Pulmonary artery endothelial cell (primary cell): ENCODE measurements around the gene ATG4A. TPM values are rescaled to one million over a fixed set of nuclear protein-coding genes. Genes with fewer than 3 reads are reported as not detected.

Source experiments
- DNase-seq: peaks from one replicate; pipeline ENCODE4 v3.0.0-alpha.2; 2011; ENCODE audit warnings: low read depth, low spot score
- total RNA-seq: library from RNA; depleted of rRNA; stranded (reverse); fragments of >200 nt; gene quantifications from 2 replicates; pipeline ENCODE4 v1.2.3, GENCODE V29; 2014

ATG4A gene
- total RNA-seq, 1 donor from 2014 or later: 44.1 TPM

DNA sequence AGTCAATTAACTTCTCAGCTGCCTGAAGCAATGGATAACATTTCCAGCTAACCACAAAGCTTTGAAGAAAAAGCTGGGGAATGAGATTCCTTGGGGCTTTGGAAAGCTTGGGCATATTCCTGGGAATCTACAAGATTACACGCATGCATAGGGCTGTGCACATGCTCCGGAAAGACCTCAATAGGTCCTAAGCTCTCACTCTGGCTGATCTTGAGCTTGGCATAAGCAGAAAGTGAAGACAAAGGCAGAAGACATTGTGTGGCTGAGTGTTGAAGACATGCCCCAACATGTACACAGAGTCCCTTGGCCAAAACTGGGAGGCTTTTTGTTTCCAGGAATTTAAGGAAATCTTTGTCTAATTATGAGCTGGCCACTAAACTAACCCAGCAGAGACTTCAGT is 31.2 kb downstream of the ATG4A start:
- no peak for DNase-seq

DNA sequence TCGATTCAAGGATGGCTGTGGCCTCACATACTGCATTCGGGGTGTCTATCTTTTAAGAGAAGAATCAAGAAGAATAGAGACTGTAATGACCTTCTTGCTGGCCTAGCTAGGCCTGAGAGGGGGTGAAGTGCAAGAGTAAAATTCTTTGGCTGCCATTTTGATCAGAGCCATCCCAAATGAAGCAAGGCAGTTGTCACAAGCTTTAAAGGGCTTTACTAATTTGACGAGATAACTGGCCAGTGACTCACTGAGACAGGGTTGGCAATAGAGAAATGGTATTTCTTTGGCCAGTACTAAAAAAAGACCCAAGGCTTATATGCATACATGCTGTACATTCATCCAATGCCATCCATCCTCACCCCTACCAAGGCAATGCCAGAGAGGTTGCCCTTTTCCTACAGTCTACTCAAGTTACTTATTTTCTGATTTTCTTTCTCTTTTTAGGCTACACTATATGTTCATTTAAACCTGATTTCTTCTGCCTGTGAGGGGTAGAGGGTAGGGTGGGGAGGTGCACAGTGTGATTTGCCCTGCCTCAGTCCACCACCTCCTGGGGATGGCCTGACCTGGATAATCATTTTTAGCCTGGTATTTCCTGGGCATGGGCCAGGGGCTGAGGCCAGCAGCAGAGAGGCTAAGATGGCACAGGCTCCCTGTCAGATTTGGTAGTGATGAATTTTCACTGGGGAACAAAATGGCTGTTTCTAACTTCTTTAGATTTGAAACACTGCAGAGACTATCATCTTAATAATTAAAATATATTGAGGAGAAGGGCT is 32.2 kb downstream of the ATG4A start:
- DNase-seq: no peak

DNA sequence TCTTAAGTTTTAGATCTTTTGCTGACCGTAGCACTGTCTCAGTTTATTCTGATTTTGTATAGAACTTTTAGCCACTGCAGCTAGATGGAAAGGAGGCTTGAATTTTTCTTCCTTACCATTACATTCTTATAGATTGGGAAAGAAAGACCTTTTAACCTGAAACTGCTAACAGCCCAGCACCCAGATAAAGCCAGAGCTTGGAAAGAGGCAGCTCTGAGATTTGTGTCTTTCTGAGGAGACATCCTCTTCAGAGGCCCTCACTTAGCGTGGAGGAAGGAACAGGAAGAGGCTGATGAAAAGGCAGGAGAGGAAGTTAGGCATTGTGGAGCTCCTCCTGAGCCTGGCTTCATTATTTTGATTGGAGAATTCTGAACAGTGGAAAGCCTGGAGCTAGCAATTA is 35.1 kb downstream of the ATG4A start:
- no peak for DNase-seq

DNA sequence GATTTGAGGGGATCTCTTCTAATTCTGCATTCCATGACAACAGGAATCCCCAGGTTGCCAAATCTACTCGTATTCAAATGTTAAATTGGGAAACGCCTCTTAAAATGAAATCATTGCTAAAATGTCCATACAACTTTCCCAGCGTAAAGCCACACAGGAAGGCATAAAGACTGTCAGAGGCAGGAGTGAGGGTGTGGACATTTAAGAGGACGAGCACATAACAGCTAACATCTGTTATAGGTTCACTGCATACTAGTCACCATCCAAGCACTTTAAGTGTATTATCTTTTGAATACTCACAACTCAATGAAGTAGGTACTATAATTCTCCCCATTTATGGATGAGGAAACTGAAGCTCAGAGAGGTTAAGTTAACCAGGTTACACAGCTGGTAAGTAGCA is 35.6 kb downstream of the ATG4A start:
- DNase-seq: no peak

DNA sequence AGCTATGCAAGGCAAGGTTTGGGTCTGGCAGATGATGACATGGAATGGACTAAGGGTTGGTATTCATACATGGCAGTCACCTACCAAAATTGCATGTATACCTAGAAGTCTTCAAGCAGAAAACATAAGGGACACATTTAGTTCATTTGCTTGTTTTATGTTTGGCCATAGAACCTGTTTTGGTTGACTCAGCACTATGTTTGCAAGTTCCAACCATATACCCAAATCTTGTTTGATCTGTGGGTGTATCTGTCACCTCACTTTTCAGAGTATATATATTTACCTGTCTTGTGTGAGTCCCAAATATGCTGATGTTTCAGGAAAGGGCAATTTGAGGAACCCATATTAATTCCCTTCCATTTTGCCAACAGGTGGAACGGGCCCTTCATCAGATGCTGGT is 39.3 kb downstream of the ATG4A start:
- no peak for DNase-seq

DNA sequence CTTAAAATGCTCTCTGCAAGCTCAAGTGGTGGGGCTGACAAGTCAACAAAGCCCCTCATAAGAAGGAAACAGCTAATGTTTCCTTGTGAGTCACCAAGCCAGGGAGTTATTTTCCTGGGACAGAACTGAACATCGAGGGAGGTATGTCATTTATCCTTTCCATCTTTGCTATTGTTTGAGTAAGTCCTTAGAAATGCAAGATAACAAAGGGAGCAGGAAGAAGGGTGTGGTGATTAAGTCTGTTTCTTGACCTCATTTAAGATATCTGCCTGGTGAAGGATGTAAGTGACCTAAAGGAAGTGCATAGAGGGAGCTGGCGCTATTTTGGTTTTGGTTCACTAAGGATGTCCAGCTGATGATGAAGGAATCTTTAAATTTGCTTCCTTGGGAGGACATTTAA is 39.9 kb downstream of the ATG4A start:
- peak; percentile 80 for DNase-seq

DNA sequence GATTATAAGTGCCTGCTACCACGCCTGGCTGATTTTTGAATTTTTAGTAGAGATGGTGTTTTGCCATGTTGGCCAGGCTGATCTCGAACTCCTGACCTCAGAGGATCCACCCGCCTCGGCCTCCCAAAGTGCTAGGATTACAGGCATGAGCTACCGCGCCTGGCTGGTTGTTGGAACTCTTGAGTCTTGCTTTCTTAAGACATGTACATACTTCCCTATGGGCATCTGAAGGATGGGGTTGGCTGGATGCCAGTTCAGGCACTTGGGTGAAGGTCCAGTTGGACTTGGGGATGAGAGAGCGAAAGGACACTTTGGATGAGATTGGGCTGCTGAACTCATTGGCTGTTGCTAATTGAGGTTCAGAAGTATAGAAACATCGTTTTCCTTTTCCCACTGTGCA is 40.5 kb downstream of the ATG4A start:
- no peak for DNase-seq

DNA sequence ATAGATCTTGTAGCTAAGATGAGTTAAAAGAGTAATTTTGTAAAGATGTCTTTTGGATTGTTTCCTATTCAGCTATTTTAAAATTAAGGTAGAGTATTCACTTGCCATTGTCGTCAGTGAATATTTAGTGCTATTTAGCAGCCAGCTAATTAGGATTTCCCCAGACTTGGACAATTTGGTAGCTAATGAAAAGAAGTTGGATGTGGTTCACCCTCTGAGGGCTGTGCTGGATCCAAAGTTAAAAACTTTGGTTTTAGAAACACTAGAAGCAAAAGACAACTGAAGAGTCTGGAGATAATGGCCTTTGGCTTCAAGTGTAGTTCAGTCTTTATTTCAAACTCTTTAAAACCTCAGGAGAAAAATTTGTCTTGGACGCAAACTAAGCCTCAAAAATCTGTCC is 41.3 kb downstream of the ATG4A start:
- DNase-seq: no peak

DNA sequence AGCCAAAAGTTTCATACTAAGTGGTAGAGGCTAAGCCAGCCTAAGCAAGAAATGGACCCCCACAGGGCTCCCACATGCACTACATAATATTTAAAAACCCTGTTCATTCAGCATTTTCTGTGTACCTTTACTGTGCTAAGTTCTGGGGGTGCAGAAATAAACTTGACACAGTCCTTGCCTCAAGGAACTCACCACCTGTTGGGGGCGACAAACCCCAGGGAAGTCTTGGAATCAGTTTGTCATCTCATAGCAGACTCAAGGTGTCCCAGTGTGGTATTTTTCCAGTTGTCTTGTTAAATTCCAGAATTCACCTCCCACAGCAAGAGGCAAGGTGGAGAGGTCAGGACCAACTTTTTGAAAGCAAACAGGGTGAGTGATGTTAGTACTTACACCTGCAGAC is 43.1 kb downstream of the ATG4A start:
- no peak for DNase-seq

DNA sequence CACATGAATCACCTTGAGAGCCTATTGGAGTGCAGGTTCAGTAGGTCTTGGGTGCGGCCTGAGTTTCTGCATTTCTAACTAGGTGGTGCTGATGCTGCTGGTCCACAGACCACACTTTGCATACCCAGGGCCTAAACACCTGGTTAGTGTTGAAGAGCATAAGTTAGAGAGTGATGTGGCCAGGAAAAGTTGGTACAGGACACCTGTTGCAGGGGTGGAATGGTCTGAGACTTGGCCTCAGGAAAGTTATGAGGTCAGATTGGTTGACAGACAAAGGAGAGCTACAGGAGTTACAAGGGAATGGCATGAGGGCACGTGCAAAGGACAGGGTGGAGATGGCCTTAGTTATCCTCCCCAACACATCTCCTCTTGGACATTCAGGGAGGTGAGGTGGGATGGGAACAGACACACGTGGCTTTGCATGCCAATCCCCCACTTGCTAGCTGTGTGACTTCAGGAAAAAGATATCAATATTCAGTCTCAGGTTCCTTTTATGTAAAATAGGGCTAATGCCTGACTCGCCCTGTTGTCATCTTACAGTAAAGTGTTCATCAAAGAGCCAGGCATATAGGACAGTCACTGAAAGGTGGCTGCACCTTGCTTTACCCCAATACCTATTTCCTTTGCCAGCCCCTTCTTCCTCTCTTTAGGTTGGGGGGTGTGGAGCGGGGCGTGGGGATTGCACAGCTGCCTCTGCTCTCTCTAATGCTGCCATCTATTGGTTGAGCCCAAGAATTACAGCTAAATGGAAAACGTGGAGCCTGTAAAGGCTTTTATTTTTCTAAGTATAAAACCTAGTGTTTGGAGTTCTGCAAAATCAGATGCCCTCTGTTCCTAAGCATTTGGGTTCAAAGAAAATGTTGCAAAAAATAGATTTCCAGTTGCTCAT is 47.5 kb downstream of the ATG4A start:
- DNase-seq: no peak

DNA sequence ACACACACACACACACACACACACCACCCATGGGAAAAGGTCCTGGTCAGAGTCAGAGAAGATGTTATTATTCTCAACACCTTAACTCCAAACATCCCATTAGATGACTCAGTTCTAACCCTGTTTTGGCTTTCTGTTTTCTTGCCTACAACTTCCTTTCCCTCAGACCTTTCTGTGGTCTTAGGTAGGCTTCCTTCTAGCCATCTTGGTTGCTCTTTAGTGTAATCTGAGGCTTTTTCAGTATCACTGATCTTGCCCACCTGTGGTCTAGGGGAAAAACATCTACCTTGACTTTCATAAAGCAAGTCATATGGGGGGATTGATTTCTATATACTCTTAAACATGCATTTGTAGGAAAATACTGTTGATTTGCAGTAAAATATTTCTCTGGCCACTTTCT is 56.9 kb downstream of the ATG4A start:
- DNase-seq: no peak

DNA sequence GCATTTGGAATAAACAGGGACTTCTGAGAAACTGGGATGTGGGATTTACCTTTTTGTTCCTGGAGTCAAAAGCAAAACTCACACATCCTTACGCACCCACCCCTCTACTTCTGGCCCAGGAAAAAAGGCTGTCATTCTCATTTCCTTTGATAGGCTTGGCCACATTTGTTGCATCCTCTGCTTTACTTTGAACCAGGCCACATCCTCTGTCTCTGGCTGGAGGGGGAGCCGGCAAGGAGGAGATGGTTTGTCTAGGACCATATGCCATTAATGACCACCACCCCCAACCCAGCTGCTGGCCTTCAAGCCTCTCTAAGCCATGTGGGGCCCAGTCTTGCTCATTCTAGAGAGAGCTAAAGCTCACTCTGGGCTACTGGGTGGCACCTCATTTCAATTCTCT is 64.5 kb downstream of the ATG4A start:
- no peak for DNase-seq

DNA sequence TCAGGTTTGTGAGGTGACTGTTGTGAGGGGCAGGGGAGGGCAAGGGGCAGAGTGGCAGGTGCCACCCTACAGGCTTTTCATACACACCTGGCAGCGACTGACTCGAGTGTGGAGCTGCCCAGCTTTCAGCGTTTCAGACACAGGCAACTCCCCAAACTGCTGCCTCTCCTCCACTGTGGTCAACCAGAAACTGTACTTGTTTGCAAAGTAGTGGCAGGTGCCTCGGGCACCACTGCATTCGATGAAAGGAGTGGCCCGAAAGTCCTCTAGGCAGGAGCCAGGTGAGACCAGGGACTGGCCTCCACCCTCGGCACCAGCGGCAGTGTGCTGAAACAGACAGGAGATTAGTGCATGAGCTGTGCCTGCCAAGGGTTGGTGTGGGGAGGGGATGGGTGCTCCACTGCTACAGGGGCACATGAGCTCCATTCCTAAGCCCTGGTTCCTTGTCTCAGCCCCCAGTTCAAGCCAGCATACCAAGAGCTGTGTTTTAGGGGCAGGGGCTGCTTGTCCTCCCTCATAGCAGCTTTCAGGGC is 65.4 kb downstream of the ATG4A start:
- DNase-seq: no peak

DNA sequence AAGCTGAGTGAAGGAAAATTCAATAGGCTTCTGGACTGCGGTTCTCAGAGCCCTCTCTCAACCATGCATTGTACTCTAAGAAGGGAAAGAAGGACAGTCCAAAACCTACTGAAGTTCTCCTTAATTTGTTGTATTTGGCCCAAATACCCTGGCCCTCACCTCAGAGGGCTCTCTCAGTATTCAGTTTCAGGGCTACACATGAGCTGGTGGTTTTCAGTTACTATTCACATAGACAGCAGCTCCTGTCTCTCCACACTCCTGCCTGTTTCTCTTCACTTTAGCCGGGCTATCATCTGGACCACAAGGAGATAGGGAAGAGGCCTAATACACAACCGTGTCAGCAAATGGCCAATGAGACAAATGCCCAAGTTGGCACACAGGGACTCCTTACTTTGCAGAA is 66.0 kb downstream of the ATG4A start:
- DNase-seq: no peak

DNA sequence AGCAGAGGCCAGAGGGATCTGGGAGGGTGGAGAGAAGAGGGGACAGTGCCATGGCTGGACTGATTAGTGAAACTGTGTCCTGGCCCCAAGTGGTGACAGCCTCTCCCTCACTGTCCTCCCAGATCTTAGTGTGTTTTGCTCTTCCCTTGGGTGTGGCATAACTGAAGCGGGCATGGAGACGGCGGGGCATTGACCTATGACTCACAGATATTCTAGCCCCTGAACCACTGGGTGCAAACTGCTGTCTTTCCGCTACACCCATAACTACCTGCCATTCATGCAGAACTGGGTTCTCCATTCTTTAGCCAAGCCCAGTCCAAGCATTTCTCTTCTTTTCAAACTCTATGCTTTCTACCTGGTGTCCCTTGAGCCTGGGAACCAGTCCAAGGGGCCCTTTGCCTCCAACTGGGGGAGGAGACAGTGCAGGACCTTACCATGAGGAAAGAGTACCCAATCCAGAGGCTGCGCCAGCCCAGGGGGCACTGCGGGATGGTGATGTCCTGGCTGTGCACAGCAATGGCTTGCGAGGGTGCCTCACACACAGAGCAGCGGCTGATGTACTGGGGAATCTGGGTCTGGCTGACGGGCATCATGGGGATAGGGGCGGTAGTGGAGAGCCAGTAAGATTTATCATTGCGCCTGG is 67.6 kb downstream of the ATG4A start:
- no peak for DNase-seq

DNA sequence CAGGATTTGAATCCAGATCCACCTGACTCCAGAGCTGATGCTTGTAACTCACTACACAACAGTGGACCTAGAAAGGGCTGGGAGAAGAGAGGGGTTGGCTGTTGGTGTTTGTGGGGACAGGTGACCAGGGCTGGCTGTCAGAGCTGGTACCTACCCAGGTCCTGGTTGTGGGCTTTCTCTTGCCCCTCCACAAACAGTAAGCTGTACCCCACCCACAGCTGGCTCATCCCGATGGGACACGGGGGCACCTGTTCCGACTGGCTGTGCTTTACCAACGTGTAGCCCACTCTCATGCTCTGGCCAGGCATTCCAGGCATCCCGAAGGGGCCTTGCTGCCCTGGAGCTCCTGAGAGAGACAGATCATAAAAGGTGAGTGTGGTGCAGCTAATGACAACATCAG is 68.7 kb downstream of the ATG4A start:
- no peak for DNase-seq

DNA sequence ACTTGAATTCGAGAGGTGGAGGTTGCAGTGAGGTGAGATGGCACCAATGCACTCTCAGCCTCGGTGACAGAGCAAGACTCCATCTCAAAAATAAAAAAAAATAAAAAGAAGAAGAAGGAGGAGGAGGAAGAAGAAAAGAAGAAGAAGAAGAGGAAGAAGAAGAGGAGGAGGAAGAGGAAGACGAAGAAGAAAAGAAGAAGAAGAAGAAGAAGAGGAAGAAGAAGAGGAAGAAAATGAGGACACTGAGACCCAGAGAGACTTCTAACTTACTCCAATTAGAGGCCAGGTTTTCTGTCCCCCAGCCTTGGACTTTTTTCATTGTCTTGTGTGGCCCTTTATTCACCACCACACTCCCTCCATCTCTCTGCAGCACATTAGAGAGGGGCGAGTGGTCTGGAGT is 70.7 kb downstream of the ATG4A start:
- DNase-seq: no peak

DNA sequence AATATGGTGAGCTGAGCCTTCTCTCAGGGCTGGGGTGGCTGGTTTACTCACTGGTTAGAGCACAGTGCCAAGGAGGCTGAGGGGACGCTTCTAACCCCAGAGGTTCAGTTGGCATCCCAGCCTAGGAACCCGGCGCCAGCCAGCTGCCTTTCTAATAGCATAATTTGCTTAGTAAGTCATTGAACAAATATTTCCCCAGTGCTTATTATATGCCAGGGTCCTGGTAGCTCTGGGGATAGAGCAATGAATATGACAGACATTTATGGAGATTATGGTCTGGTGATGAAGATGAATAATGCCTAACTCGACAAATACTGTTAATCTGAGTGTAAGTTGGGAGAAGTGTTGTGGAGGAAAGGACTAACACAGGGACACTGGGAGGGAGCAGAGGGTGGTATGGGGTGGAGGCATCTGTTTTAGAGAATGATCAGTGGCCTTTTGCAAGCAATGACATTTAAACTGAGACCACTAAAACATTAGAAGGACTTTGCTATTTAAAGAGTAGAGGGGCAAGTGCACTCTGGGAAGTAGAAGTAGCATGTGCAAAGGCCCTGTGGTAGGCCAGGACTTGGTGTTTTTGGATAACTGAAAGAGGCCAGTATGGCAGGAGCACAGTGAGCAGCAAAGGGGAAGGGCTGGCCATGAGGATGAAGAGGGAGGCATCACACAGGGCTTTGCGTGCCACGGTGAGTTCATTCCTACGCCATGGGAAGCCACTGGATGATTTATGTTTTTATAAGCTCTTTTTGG is 71.9 kb downstream of the ATG4A start:
- DNase-seq: no peak

DNA sequence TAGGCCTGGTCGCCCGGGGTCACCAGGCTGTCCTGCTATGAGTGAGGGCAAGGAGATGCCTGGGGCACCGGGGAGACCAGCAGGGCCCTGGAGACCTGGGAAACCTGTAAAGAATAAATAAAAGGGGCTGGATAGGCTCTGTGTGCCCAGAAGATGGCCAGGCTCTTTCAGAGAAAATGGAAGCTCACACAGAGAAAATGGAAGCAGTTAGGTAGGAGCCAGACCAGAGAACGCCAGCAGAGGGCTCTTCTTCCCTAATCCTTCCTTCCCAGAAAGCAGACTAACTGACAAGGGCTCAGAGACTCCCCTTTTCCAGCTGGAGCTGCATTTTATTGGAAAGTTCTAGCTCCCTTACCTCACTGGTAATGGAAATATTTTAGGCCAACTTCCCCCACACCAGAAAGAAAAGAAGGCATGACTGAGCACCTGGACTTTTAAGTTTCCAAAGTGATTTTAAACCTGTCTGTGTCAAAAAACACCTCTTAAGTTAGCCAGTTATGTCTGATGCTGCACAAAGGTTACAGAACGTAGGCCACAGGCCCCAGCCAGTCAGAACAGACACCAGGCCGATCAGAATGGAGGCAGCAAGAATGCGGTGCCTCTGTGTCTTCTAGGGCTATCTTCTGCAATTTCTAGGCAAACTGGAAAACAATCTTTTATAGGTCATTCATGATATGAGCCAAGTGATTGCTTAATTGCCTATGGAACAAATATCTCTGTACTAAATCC is 74.0 kb downstream of the ATG4A start:
- DNase-seq: no peak

DNA sequence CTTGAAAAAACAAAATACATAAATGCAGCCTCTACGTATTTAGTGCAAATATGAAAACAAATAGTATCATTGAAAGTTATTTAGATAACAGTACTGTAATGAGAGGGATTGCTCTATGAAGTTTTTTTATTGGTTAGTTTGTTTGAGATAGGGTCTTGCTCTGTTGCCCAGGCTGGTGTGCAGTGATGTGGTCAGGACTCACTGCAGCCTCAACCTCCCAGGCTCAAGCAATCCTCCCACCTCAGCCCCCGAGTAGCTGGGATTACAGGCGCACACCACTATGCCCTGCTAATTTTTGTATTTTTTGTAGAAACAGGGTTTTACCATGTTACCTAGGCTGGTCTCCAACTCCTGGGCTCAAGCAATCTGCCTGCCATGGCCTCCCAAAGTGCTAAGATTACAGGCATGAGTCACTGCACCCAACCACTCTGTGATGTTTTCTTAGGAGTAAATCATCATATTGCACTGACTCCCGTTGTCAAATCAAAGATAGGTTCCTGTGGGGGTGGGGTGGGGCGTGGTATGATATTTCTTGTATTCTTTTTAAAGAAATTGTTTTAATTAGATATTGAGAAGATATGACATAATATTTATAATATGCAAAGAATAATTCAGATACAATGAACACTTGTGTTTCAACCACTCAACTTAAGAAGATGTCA is 75.8 kb downstream of the ATG4A start:
- no peak for DNase-seq
